ENCODE data around the gene APOF. TPM values are rescaled to one million over a fixed set of nuclear protein-coding genes. Genes with fewer than 3 reads are reported as not detected.
"Not testable (repeated sequence)": the region's sequence is repeated elsewhere in the genome, so short reads cannot be mapped to it uniquely, and the experiment has no call there.

The APOF gene, protein sequence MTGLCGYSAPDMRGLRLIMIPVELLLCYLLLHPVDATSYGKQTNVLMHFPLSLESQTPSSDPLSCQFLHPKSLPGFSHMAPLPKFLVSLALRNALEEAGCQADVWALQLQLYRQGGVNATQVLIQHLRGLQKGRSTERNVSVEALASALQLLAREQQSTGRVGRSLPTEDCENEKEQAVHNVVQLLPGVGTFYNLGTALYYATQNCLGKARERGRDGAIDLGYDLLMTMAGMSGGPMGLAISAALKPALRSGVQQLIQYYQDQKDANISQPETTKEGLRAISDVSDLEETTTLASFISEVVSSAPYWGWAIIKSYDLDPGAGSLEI
- not detected for total RNA-seq

DNA sequence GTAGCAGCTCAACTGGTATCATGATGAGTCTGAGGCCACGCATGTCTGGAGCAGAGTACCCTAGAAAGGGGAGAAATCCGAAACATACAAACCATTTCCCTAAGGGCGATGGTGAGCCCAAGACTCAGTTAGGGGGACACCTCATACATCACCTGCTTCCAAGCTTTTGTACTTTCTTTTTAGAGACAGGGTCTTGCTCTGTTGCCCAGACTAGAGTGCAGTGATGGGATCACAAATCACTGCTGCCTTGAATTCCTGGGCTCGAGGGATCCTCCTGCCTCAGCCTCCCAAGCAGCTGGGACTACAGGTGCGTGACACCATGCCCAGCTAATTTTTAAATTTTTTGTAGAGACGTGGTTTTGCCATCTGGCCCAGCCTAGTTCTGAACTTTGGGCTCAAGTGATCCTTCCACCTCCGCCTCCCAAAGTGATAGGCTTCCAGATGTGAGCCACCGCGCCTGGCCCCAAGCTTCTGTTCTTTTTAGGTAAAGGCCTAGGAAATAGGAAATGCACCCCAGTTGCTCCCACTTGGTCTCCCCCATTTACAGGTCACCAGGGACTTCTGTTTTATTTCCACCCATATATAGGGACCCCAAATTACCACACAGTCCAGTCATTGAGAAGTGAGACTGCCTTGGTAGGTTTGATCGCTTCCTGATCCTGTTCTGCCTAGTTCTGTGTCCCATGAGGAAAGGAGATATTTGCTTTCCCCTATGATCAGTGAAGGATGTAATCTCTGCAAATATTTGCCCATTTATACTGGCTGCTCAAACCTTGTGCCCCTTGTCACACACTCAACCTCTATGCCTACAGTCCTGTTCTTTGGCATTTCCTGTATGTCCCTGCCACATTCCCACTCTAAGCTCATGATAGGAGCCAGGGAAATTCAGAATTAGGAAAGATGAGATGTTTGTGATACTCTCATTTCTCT, at the start of gene APOF:
APOF (minus strand) TSS at position 728 of the 930 bp plus-strand sequence; CDS start at position 616, 112 bp downstream.
- no peak for DNase-seq (ENCODE audit: low spot score in 2 of 2)

DNA sequence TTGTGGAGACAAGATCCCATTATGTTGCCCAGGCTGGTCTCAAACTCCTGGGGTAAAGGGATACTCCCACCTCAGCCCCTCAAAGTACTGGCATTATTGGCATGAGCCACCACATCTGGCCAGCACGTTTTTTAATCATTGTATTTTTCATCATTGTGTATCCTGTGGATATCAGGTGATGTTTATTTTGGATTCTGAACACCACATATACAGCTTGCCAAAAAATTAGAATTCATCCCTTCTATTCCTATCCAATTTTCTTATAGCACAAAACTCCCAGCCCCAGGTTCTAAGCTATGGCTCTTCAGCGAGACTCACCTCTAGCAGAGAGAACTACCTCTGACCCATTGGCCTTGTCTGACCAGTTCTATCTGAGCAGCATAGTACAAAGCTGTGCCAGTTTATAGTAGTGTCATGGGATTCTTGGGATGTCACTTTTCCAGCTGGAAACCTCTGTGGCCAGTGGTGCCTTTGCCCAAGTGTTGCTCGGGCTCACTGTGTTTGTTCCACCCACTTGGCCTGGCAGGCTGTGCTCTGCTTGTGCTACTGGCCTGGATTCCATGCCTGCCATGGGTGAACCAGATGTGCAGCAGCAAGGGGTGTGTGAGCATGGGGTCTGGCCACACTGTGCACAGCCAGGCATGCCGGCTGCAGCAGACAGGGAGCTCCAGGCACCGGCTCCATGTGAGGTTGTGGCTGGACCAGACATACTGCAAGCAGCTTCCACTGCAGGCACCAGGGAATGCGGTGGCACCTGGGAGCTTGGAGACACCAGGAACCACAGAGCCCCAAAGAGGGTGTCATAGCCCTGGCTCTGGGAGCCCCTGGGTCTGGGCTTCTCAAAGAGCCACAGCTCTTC, 49.4 kb upstream of the APOF start:
- no peak for TF ChIP-seq EP300 (IDR thresholded peaks at IDR 0.05)
- TF ChIP-seq, protein P1, sequence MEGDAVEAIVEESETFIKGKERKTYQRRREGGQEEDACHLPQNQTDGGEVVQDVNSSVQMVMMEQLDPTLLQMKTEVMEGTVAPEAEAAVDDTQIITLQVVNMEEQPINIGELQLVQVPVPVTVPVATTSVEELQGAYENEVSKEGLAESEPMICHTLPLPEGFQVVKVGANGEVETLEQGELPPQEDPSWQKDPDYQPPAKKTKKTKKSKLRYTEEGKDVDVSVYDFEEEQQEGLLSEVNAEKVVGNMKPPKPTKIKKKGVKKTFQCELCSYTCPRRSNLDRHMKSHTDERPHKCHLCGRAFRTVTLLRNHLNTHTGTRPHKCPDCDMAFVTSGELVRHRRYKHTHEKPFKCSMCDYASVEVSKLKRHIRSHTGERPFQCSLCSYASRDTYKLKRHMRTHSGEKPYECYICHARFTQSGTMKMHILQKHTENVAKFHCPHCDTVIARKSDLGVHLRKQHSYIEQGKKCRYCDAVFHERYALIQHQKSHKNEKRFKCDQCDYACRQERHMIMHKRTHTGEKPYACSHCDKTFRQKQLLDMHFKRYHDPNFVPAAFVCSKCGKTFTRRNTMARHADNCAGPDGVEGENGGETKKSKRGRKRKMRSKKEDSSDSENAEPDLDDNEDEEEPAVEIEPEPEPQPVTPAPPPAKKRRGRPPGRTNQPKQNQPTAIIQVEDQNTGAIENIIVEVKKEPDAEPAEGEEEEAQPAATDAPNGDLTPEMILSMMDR (IDR thresholded peaks at IDR 0.05) = no peak
- no peak for TF ChIP-seq POLR2AphosphoS5 (IDR thresholded peaks at IDR 0.05)
- no peak for TF ChIP-seq POLR2A (IDR thresholded peaks at IDR 0.05)
- no peaks in the 10 kb centered on the region for H3K9me3 ChIP-seq
- no peak overlapping the region for H3K4me3 ChIP-seq
- DNase-seq (ENCODE audit: low spot score in 2 of 2) = no peak
- no peaks in the 10 kb centered on the region for H3K4me1 ChIP-seq
- no peaks in the 10 kb centered on the region for H3K27me3 ChIP-seq
- H3K27ac ChIP-seq = no peak overlapping the region
- H3K36me3 ChIP-seq = no peaks in the 10 kb centered on the region
- 58% methylated on average over 3 of the region's 6 CpGs for WGBS

More for the DNA sequence above, at the start of gene APOF:
- peaks cover 24% of the 10 kb centered on the region for H3K4me1 ChIP-seq
- 90% methylated on average over 10 of the region's 10 CpGs for WGBS
- no peak within 1 kb of the TSS for H3K27ac ChIP-seq
- H3K27me3 ChIP-seq = no peaks in the 10 kb centered on the region
- H3K9me3 ChIP-seq = no peaks in the 10 kb centered on the region
- no peaks in the 10 kb centered on the region for H3K36me3 ChIP-seq
- no peak within 1 kb of the TSS for H3K4me3 ChIP-seq
- no peak for TF ChIP-seq POLR2AphosphoS5 (IDR thresholded peaks at IDR 0.05)
- TF ChIP-seq, protein P1 (IDR thresholded peaks at IDR 0.05) = no peak

DNA sequence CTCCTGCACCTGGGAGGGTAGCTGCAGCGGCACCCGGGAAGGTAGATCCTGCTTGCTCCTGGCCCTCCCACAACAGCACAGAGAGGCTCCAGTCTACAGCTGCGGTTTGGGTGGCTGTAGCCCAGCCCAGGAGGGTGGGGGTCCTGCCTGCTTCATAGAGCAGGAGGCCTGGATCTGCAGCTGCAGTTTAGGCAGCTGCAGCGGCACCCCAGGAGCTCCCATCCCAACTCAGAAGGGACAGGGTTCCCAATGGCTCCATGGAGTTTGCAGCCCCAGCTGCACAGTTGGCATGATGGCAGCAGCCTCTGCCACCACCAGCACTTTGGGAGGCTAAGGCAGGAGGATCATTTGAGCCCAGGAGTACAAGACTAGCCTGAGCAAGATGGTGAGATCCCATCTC, 48.1 kb upstream of the APOF start:
- Histone ChIP-seq H3K4me1 (no peaks in the 10 kb centered on the region), H3K36me3 (no peaks in the 10 kb centered on the region), H3K4me3 (no peak overlapping the region), H3K9me3 (no peaks in the 10 kb centered on the region), H3K27ac (no peak overlapping the region), H3K27me3 (no peaks in the 10 kb centered on the region)
- DNase-seq (ENCODE audit: low spot score in 2 of 2) = no peak
- no peak for TF ChIP-seq EP300 (IDR thresholded peaks at IDR 0.05)
- TF ChIP-seq POLR2AphosphoS5 (IDR thresholded peaks at IDR 0.05) = no peak
- no peak for TF ChIP-seq POLR2A (IDR thresholded peaks at IDR 0.05)
- TF ChIP-seq, protein P1 (IDR thresholded peaks at IDR 0.05) = no peak
- 71% methylated on average over 2 of the region's 4 CpGs for WGBS

DNA sequence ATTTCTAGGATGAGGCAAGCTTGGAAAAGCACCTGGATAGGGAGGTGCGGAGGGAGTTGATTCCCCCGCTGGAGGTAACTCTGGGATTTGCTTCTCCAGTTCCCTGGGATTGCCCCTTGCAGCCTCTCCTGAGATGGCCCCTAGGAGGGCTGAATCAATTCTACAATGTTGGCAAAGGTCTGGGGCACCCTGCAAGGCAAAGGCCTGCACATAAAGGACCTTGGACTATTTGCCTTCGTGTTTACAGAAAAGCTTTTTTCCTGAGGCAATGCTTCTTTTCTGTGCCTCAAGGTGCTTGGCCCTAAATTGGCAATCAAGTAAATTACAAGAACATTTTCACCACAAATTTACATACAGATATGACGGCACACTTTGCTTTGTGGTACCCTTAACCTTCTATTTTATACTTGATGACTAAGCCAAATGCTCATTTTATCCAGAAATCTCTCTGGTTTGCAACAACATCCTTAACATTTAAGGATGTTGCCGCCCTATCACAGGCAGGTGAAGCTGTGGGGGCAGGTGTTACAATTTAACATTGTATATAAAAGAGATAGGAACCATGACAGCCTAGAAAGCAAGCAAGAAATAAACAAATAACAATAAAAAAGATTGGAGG, 46.3 kb upstream of the APOF start:
- no peak for TF ChIP-seq POLR2AphosphoS5 (IDR thresholded peaks at IDR 0.05)
- H3K4me1 ChIP-seq = no peaks in the 10 kb centered on the region
- no peak overlapping the region for H3K4me3 ChIP-seq
- no peak for DNase-seq (ENCODE audit: low spot score in 2 of 2)
- WGBS = 85% methylated on average over 5 of the region's 5 CpGs
- no peak overlapping the region for H3K27ac ChIP-seq
- H3K27me3 ChIP-seq = no peaks in the 10 kb centered on the region
- H3K36me3 ChIP-seq = no peaks in the 10 kb centered on the region
- no peaks in the 10 kb centered on the region for H3K9me3 ChIP-seq

DNA sequence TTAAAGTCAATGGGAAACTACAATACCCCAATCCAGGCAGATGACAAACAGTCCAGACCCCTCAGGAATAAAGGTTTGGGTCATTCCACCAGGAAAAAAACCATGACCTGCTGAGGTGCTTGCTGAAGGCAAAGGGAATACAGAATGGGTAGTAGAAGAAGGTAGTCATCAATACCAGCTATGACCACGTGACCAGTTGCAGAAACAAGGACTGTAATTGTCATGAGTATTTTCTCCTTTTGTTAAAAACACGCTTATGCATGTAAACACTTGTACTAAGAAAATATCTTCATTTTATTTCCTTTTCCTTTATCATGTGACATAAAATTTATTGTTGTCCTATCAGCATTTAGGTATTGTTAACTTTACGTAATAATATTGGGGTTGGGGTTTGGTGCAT, 41.6 kb upstream of the APOF start:
- DNase-seq (ENCODE audit: low spot score in 2 of 2); H3K27me3 ChIP-seq; H3K9me3 ChIP-seq; H3K27ac ChIP-seq; H3K4me3 ChIP-seq; H3K36me3 ChIP-seq; H3K4me1 ChIP-seq: not testable (repeated sequence)
- WGBS = 85% methylated on average over 3 of the region's 3 CpGs

DNA sequence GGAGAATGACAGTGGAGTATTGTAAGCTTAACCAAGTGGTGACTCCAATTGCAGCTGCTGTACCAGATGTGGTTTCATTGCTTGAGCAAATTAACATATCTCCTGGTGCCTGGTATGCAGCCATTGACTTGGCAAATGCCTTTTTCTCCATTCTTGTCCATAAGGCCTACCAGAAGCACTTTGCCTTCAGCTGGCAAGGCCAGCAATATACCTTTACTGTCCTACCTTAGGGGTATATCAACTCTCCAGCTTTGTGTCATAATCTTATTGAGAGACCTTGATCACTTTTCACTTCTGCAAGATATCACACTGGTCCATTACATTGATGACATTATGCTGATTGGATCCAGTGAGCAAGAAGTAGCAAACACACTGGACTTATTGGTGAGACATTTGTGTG, 39.0 kb upstream of the APOF start:
- not testable (repeated sequence) for H3K27ac ChIP-seq; H3K36me3 ChIP-seq; H3K4me1 ChIP-seq; H3K27me3 ChIP-seq; H3K4me3 ChIP-seq; DNase-seq (ENCODE audit: low spot score in 2 of 2); H3K9me3 ChIP-seq

DNA sequence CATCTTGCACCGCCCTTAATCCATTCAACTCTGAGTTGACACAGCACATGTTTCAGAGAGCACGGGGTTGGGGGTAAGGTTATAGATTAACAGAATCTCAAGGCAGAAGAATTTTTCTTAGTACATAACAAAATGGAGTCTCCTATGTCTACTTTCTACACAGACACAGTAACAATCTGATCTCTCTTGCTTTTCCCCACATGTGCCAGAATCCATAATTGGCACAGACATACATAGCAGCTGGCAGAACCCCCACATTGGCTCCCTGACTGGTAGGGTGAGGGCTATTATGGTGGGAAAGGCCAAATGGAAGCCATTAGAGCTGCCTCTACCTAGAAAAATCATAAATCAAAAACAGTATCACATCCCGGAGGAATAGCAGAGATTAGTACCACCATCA, 38.5 kb upstream of the APOF start:
- not testable (repeated sequence) for DNase-seq (ENCODE audit: low spot score in 2 of 2)
- 69% methylated on average over 1 of the region's 3 CpGs for WGBS

DNA sequence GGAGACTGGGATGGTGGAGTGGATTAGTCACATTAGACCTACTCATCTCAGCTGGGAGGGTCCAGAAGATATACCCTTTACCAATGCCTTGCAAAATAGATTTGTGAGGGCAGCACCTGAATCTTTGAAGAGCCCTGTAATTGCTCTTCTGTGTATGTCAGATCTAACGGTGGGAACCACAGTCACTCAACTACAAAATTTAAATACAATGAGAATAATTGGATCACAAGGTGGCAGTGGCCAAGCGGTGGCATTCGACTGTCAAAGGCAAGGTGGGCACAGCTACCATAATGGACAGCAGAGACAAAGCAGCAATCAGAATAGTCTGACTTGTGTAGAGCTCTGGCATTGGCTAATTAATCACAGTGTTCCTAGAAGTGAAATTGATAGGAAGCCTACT, 36.8 kb upstream of the APOF start:
- H3K4me3 ChIP-seq, H3K27me3 ChIP-seq: not testable (repeated sequence)
- WGBS = 94% methylated on average over 3 of the region's 3 CpGs

More for the DNA sequence above, 38.5 kb upstream of the APOF start:
- H3K9me3 ChIP-seq, H3K36me3 ChIP-seq, H3K27me3 ChIP-seq, H3K4me1 ChIP-seq, H3K4me3 ChIP-seq, H3K27ac ChIP-seq: not testable (repeated sequence)

More for the DNA sequence above, 36.8 kb upstream of the APOF start:
- H3K9me3 ChIP-seq; H3K27ac ChIP-seq; DNase-seq (ENCODE audit: low spot score in 2 of 2); H3K36me3 ChIP-seq; H3K4me1 ChIP-seq: not testable (repeated sequence)

All from suprapubic skin (tissue), 4 donors.